ENCODE data around the gene BMPER. TPM values are rescaled to one million over a fixed set of nuclear protein-coding genes. Genes with fewer than 3 reads are reported as not detected.
A peak's percentile ranks its signal among the peaks of the same experiment; 100 is the strongest.

Gene BMPER
- total and polyA plus RNA-seq, 2 experiments from 2014 or later, result 40.5 to 97.3 TPM

- Histone ChIP-seq H3K9me3 (ENCODE audit: low read depth) (no peaks in the 10 kb centered on the region), H3K79me2 (ENCODE audit: insufficient read depth) (no peaks in the 10 kb centered on the region), H3F3A (ENCODE audit: insufficient read depth) (peaks cover 30% of the 10 kb centered on the region), H3K9ac (no peak overlapping the region), H3K4me1 (ENCODE audit: insufficient read depth) (peaks cover 28% of the 10 kb centered on the region), H3K4me3 (no peak overlapping the region), H2AFZ (no peak overlapping the region), H3K36me3 (ENCODE audit: low read depth) (no peaks in the 10 kb centered on the region), H3K27me3 (replicated peaks; ENCODE audit: insufficient read depth) (no peaks in the 10 kb centered on the region), H4K20me1 (ENCODE audit: insufficient read depth) (no peaks in the 10 kb centered on the region), H3K9me2 (ENCODE audit: insufficient read depth) (no peaks in the 10 kb centered on the region), H3K4me2 (ENCODE audit: unreplicated experiment) (no peak overlapping the region), H3K27ac (no peak overlapping the region)
- TF ChIP-seq EZH2 (IDR thresholded peaks at IDR 0.05; ENCODE audit: insufficient read depth, poor library complexity, severe bottlenecking), result no peak
- TF ChIP-seq EZH2phosphoT487 (IDR thresholded peaks at IDR 0.05; ENCODE audit: insufficient read depth, low read depth), result no peak
- 67 to 75% methylated on average over 3 of the region's 3 CpGs for WGBS, 2 experiments (ENCODE audit: low coverage in 1 of 2, low lambda C conversion rate in 2 of 2, missing lambda C conversion rate in 2 of 2)
- in situ Hi-C loops (cut with MboI), result no loop called here
- no peak for DNase-seq
Measured at GRCh38 chr7:34162677-34163076, 257.3 kb downstream of the BMPER start.

GRCh38 chr7:34163956-34164355 lies 258.6 kb downstream of the BMPER start:
- Histone ChIP-seq H3K79me2 (ENCODE audit: insufficient read depth) (no peaks in the 10 kb centered on the region), H3K4me1 (ENCODE audit: insufficient read depth) (peaks cover 27% of the 10 kb centered on the region), H2AFZ (no peak overlapping the region), H3K4me3 (no peak overlapping the region), H3K4me2 (ENCODE audit: unreplicated experiment) (no peak overlapping the region), H4K20me1 (ENCODE audit: insufficient read depth) (no peaks in the 10 kb centered on the region), H3K27ac (no peak overlapping the region), H3K27me3 (replicated peaks; ENCODE audit: insufficient read depth) (no peaks in the 10 kb centered on the region), H3K9ac (no peak overlapping the region), H3F3A (ENCODE audit: insufficient read depth) (peaks cover 23% of the 10 kb centered on the region), H3K36me3 (ENCODE audit: low read depth) (no peaks in the 10 kb centered on the region), H3K9me3 (ENCODE audit: low read depth) (no peaks in the 10 kb centered on the region), H3K9me2 (ENCODE audit: insufficient read depth) (no peaks in the 10 kb centered on the region)
- whole genome bisulfite sequencing, 2 experiments (ENCODE audit: low coverage in 1 of 2, low lambda C conversion rate in 2 of 2, missing lambda C conversion rate in 2 of 2), result 63 to 89% methylated on average over 1 of the region's 1 CpG
- in situ Hi-C loops (cut with MboI), result no loop called here
- no peak for TF ChIP-seq EZH2 (IDR thresholded peaks at IDR 0.05; ENCODE audit: insufficient read depth, poor library complexity, severe bottlenecking)
- no peak for TF ChIP-seq EZH2phosphoT487 (IDR thresholded peaks at IDR 0.05; ENCODE audit: insufficient read depth, low read depth)
- no peak for DNase-seq

GRCh38 chr7:34165466-34165865 lies 260.1 kb downstream of the BMPER start:
- H3K27ac ChIP-seq, result no peak overlapping the region
- H3K9me2 ChIP-seq (ENCODE audit: insufficient read depth), result no peaks in the 10 kb centered on the region
- no peak for TF ChIP-seq EZH2phosphoT487 (IDR thresholded peaks at IDR 0.05; ENCODE audit: insufficient read depth, low read depth)
- TF ChIP-seq EZH2 (IDR thresholded peaks at IDR 0.05; ENCODE audit: insufficient read depth, poor library complexity, severe bottlenecking), result no peak
- H3K79me2 ChIP-seq (ENCODE audit: insufficient read depth), result no peaks in the 10 kb centered on the region
- in situ Hi-C loops (cut with MboI), result no loop called here
- H3K9ac ChIP-seq, result no peak overlapping the region
- no peak overlapping the region for H2AFZ ChIP-seq
- peaks cover 12% of the 10 kb centered on the region for H3F3A ChIP-seq (ENCODE audit: insufficient read depth)
- no peaks in the 10 kb centered on the region for H4K20me1 ChIP-seq (ENCODE audit: insufficient read depth)
- no peak overlapping the region for H3K4me3 ChIP-seq
- H3K9me3 ChIP-seq (ENCODE audit: low read depth), result no peaks in the 10 kb centered on the region
- 79 to 95% methylated on average over 1 of the region's 1 CpG for WGBS, 2 experiments (ENCODE audit: low coverage in 1 of 2, low lambda C conversion rate in 2 of 2, missing lambda C conversion rate in 2 of 2)
- peaks cover 14% of the 10 kb centered on the region for H3K4me1 ChIP-seq (ENCODE audit: insufficient read depth)
- peak; percentile 66 for DNase-seq
- H3K4me2 ChIP-seq (ENCODE audit: unreplicated experiment), result no peak overlapping the region
- no peaks in the 10 kb centered on the region for H3K27me3 ChIP-seq (replicated peaks; ENCODE audit: insufficient read depth)
- H3K36me3 ChIP-seq (ENCODE audit: low read depth), result no peaks in the 10 kb centered on the region

GRCh38 chr7:34165927-34166550 lies 260.7 kb downstream of the BMPER start:
- H4K20me1 ChIP-seq (ENCODE audit: insufficient read depth), result no peaks in the 10 kb centered on the region
- no peaks in the 10 kb centered on the region for H3K9me3 ChIP-seq (ENCODE audit: low read depth)
- no peak for TF ChIP-seq EZH2phosphoT487 (IDR thresholded peaks at IDR 0.05; ENCODE audit: insufficient read depth, low read depth)
- TF ChIP-seq EZH2 (IDR thresholded peaks at IDR 0.05; ENCODE audit: insufficient read depth, poor library complexity, severe bottlenecking), result no peak
- H3K4me1 ChIP-seq (ENCODE audit: insufficient read depth), result peaks cover 9% of the 10 kb centered on the region; the same call in 1 of the 2 replicates
- H3K4me3 ChIP-seq, result no peak overlapping the region
- whole genome bisulfite sequencing, 2 experiments (ENCODE audit: low coverage in 1 of 2, low lambda C conversion rate in 2 of 2, missing lambda C conversion rate in 2 of 2), result 79 to 83% methylated on average over 3 of the region's 3 CpGs
- peaks cover 7% of the 10 kb centered on the region for H3F3A ChIP-seq (ENCODE audit: insufficient read depth)
- H3K36me3 ChIP-seq (ENCODE audit: low read depth), result no peaks in the 10 kb centered on the region
- no peak overlapping the region for H3K4me2 ChIP-seq (ENCODE audit: unreplicated experiment)
- H3K27me3 ChIP-seq (replicated peaks; ENCODE audit: insufficient read depth), result no peaks in the 10 kb centered on the region
- H3K79me2 ChIP-seq (ENCODE audit: insufficient read depth), result no peaks in the 10 kb centered on the region
- in situ Hi-C loops (cut with MboI), result no loop called here
- no peak overlapping the region for H3K27ac ChIP-seq
- no peak overlapping the region for H3K9ac ChIP-seq
- H2AFZ ChIP-seq, result no peak overlapping the region
- H3K9me2 ChIP-seq (ENCODE audit: insufficient read depth), result no peaks in the 10 kb centered on the region
- DNase-seq, result peak; percentile 72
